ENCODE results near the gene CCDC6.

- TF ChIP-seq POLR2A (IDR thresholded peaks at IDR 0.05) (no peak), CTCF (IDR thresholded peaks at IDR 0.05) (no peak)
These were observed 113.5 kb downstream of the CCDC6 start for GRCh38 chr10:59792812-59793211.

Measured in testis (tissue), 2 donors.